Heart right ventricle (tissue), 16 donors: ENCODE measurements around the gene SPTBN5. TPM values are rescaled to one million over a fixed set of nuclear protein-coding genes. Genes with fewer than 3 reads are reported as not detected.
A peak's percentile ranks its signal among the peaks of the same experiment; 100 is the strongest.

Experiments used
- ATAC-seq, 8 donors: fragments of 200-7000 bp; cut with Tn5 transposase; one replicate each; pipeline ENCODE4 v1.9.1; 2020; ENCODE audit warnings: mild to moderate bottlenecking in 8 of 8, moderate library complexity in 8 of 8, moderate number of reproducible peaks in 1 of 8
- DNase-seq, 2 donors: peaks; one replicate each; pipeline ENCODE4 v3.0.0-alpha.2; 2020
- H3K27ac ChIP-seq, 10 donors: fragments of 200-600 bp; sonication (generic) in 2 of 10; one replicate each; pipeline versions ENCODE4 v1.5.0 to v1.8.0; 2020 to 2022; ENCODE audit warnings: mild to moderate bottlenecking in 3 of 10
- H3K27me3 ChIP-seq, 7 donors: fragments of 200-600 bp; one replicate each; pipeline ENCODE4 v1.8.0; 2021 to 2022; ENCODE audit warnings: mild to moderate bottlenecking in 2 of 7
- H3K36me3 ChIP-seq, 9 donors: fragments of 200-600 bp; sonication (generic) in 1 of 9; one replicate each; pipeline versions ENCODE4 v1.5.0 to v1.8.0; 2020 to 2022; ENCODE audit warnings: mild to moderate bottlenecking in 2 of 9
- H3K4me1 ChIP-seq, 9 donors: fragments of 200-600 bp; sonication (generic) in 1 of 9; one replicate each; pipeline versions ENCODE4 v1.5.0 to v1.8.0; 2020 to 2022; ENCODE audit warnings: mild to moderate bottlenecking in 4 of 9
- H3K4me3 ChIP-seq, 10 donors: fragments of 200-600 bp; sonication (generic) in 2 of 10; one replicate each; pipeline versions ENCODE4 v1.5.0 to v1.8.0; 2020 to 2022; ENCODE audit warnings: mild to moderate bottlenecking in 7 of 10, moderate library complexity in 2 of 10
- H3K9me3 ChIP-seq, 11 donors: fragments of 200-600 bp in 10 of 11; sonication (generic) in 2 of 11; one replicate each; pipeline versions ENCODE4 v1.5.0 to v1.8.0; 2013 to 2022; ENCODE audit warnings: mild to moderate bottlenecking in 2 of 11, control low read depth in 1 of 11, moderate library complexity in 1 of 11
- CTCF ChIP-seq, 9 donors: fragments of 200-600 bp; sonication (generic) in 2 of 9; IDR thresholded peaks; one replicate each; pipeline versions ENCODE4 v1.5.0 to v1.8.0; 2021 to 2022; ENCODE audit warnings: antibody characterized with exemption in 9 of 9, mild to moderate bottlenecking in 5 of 9, moderate library complexity in 1 of 9
- WGBS, 2 donors: extraction: QIAGEN DNeasy Blood & Tissue Kit; methylation state at CpG; one replicate each; pipeline ENCODE4 v1.1.7; 2013; ENCODE audit warnings: inconsistent platforms in 1 of 2; 5-methylcytosine and 5-hydroxymethylcytosine counted together
- intact Hi-C, 10 donors: fragments of 100-400 bp; cut with DNase I; formaldehyde crosslinking; loops; one replicate each; pipeline versions ENCODE4 v1.11.1 to v1.14.2; 2022
- polyA plus RNA-seq, 2 donors: library from polyadenylated mRNA; stranded (reverse); fragments of 200-250 nt; gene quantifications; one replicate each; pipeline ENCODE4 v1.2.3, GENCODE V29; 2013
- total RNA-seq, 10 donors: library from RNA; stranded (reverse); fragmentation: NEBNext Ultra II Directional in 3 of 10; extraction: Animal tissue kit (Norgen Biotek cat#: 25700) in 3 of 10; gene quantifications; one replicate each; pipeline versions ENCODE4 v1.2.1 to v1.2.4, GENCODE V29; 2021 to 2023
- donor health status: Arrhythmogenic right ventricular cardiomyopathy.
- donor health status: ischemic (EF 13 %, LVEDD 7.1; RV severe dilation, severe dysfunction).
- donor health status: healthy with polysubstance abuse.
- donor health status: DM: no; HTN: yes; CAD: no.
- donor health status: DM: no; HTN: no; CAD: no.
- donor health status: ischemic (EF 25% LVEDD 6.9; RV normal size, moderate dysfunction).
- donor health status: ischemic (EF 25% LVEDD 5.7; RV mildly dilated, moderate dysfunction).
- donor health status: healthy.
- donor health status: DM: yes; HTN: yes; CAD: no.
- donor health status: Ischemic cardiomyopathy.
- donor health status: ischemic (EF 35%, LVEDD 5.7; RV mildly dilated, moderate dysfunction).
- donor health status: nonischemic (EF 11% LVEDD 7.7; RV severe dilation, severe dysfunction).
- donor health status: DM: yes; HTN: yes; CAD: no.
- donor health status: PGD.
- donor health status: ischemic (EF 29% LVEDD 5.4; RV normal size, mild dysfunction).
- donor health status: nonischemic (EF 23%, LVEDD 6.1; RV moderate dilation, normal function).

SPTBN5 gene
- total and polyA plus RNA-seq, 12 donors = 0.94 to 8.7 (median 2.4) TPM

GRCh38 chr15:41921639-41922038 lies 27.8 kb upstream of the SPTBN5 start:
- Histone ChIP-seq H3K4me1 (peaks cover 37 to 100% (median 96%) of the 10 kb centered on the region in 9 donors), H3K9me3 (no peaks in the 10 kb centered on the region), H3K36me3 (peaks cover 0 to 62% (median 9%) of the 10 kb centered on the region in 9 donors), H3K27ac (peak overlapping the region; percentile 44 to 87 (median 76)), H3K4me3 (peak overlapping the region in 2 of 10 donors; percentile 2 to 12), H3K27me3 (no peaks in the 10 kb centered on the region)
- ATAC-seq = no peak
- no peak for TF ChIP-seq CTCF (IDR thresholded peaks at IDR 0.05)
- DNase-seq = no peak
- intact Hi-C loops = loop anchor here in 3 of 10 donors (2.0 to 10.0 kb wide), 3 partner anchors 36 to 133 kb away; no protein-coding TSS in a partner anchor
- WGBS, 2 donors = 69 to 70% methylated on average over 5 of the region's 5 CpGs

- Histone ChIP-seq H3K36me3 (peaks cover 0 to 67% (median 9%) of the 10 kb centered on the region in 9 donors), H3K27ac (peak overlapping the region; percentile 44 to 87 (median 76)), H3K4me1 (peaks cover 36 to 100% (median 96%) of the 10 kb centered on the region in 9 donors), H3K4me3 (peak overlapping the region in 2 of 10 donors; percentile 2 to 12), H3K27me3 (no peaks in the 10 kb centered on the region), H3K9me3 (no peaks in the 10 kb centered on the region)
- WGBS, 2 donors = 19 to 28% methylated on average over 9 of the region's 9 CpGs
- no peak for TF ChIP-seq CTCF (IDR thresholded peaks at IDR 0.05)
- intact Hi-C loops = loop anchor here in 3 of 10 donors (2.0 to 10.0 kb wide), 3 partner anchors 36 to 134 kb away; no protein-coding TSS in a partner anchor
- peak in 7 of 8 donors; percentile 19 to 75 (median 31) for ATAC-seq
- DNase-seq = no peak
Measured at GRCh38 chr15:41921167-41921566, 27.3 kb upstream of the SPTBN5 start.

GRCh38 chr15:41919954-41920538 lies 26.2 kb upstream of the SPTBN5 start:
- DNase-seq (peak in 1 of 2 donors; percentile 88), ATAC-seq (peak in 7 of 8 donors; percentile 21 to 80 (median 71))
- Histone ChIP-seq H3K9me3 (no peaks in the 10 kb centered on the region), H3K27me3 (no peaks in the 10 kb centered on the region), H3K4me1 (peaks cover 35 to 100% (median 96%) of the 10 kb centered on the region in 9 donors), H3K27ac (peak overlapping the region; percentile 44 to 87 (median 76)), H3K4me3 (no peak overlapping the region), H3K36me3 (peaks cover 0 to 65% (median 9%) of the 10 kb centered on the region in 9 donors)
- intact Hi-C loops = loop anchor here in 6 of 10 donors (2.0 to 10.0 kb wide), 7 partner anchors 37 to 135 kb away; partner anchors contain the start of gene EHD4 (in 2 of the 6)
- TF ChIP-seq CTCF (IDR thresholded peaks at IDR 0.05) = no peak
- WGBS, 2 donors = 21 to 24% methylated on average over 3 of the region's 3 CpGs

- Histone ChIP-seq H3K27me3 (no peaks in the 10 kb centered on the region), H3K27ac (peak overlapping the region; percentile 3 to 87 (median 76)), H3K9me3 (no peaks in the 10 kb centered on the region), H3K36me3 (peaks cover 0 to 58% (median 8%) of the 10 kb centered on the region in 9 donors), H3K4me3 (no peak overlapping the region), H3K4me1 (peaks cover 32 to 100% (median 97%) of the 10 kb centered on the region in 9 donors)
- DNase-seq (peak in 1 of 2 donors; percentile 45), ATAC-seq (peak in 7 of 8 donors; percentile 25 to 46 (median 33))
- 66 to 69% methylated on average over 30 of the region's 30 CpGs for WGBS, 2 donors
- intact Hi-C loops = loop anchor here in 4 of 10 donors (5.0 to 10.0 kb wide), 4 partner anchors 45 to 55 kb away; partner anchors contain the start of gene EHD4 (in 2 of the 4)
- TF ChIP-seq CTCF (IDR thresholded peaks at IDR 0.05) = no peak
Measured at GRCh38 chr15:41919201-41919820, 25.5 kb upstream of the SPTBN5 start.
